ENCODE measurements around the gene NDUFB7.
A peak's percentile ranks its signal among the peaks of the same experiment; 100 is the strongest.

- TF ChIP-seq REST (IDR thresholded peaks at IDR 0.05; ENCODE audit: insufficient read depth in 1 of 2, low read depth in 2 of 2, low read length in 2 of 2) (peak in 1 of 2 experiments; percentile 72; a peak in 1 of 4 replicates), TAF1 (IDR thresholded peaks at IDR 0.05; ENCODE audit: borderline replicate concordance, insufficient read depth, low read length) (peak; percentile 92; the same call in 1 of the 2 replicates), POLR2AphosphoS5 (IDR thresholded peaks at IDR 0.05; ENCODE audit: low read depth, low read length) (peak; percentile 99), SIN3A (IDR thresholded peaks at IDR 0.05; ENCODE audit: borderline replicate concordance, insufficient read depth, low read length) (no peak; the same call in 1 of the 2 replicates), FOXP2 (optimal IDR thresholded peaks at IDR 0.05; ENCODE audit: borderline replicate concordance, extremely low read depth, extremely low read length, insufficient read depth) (no peak)
Observed at GRCh38 chr19:14529254-14530004, 42.4 kb downstream of the NDUFB7 start, which contains the start of gene TECR.

Data from PFSK-1 (cell line).